ACC112 (cell line): ENCODE measurements around the gene OOSP3.
"Not testable (repeated sequence)": the region's sequence is repeated elsewhere in the genome, so short reads cannot be mapped to it uniquely, and the experiment has no call there.

Source experiments
- H2AFZ ChIP-seq: fragments of 200-600 bp; sonication (generic); one replicate; pipeline ENCODE4 v1.6.0; 2017; ENCODE audit warnings: antibody characterized with exemption, low read length; ENCODE audit not compliant: unreplicated experiment
- H3K27ac ChIP-seq: fragments of 200-600 bp; sonication (generic); 2 replicates; pipeline ENCODE4 v1.5.1; 2014; ENCODE audit warnings: low read depth, mild to moderate bottlenecking, antibody characterized with exemption, low read length, moderate library complexity
- H3K27me3 ChIP-seq: fragments of 200-600 bp; sonication (generic); 2 replicates; pipeline ENCODE4 v1.6.1; 2014; ENCODE audit warnings: mild to moderate bottlenecking, antibody characterized with exemption, low read length, moderate library complexity, mixed read lengths; ENCODE audit not compliant: insufficient read depth
- H3K36me3 ChIP-seq: fragments of 200-600 bp; sonication (generic); 2 replicates; pipeline ENCODE4 v1.6.1; 2016; ENCODE audit warnings: mild to moderate bottlenecking, antibody characterized with exemption, low read length, moderate library complexity, mixed read lengths; ENCODE audit not compliant: insufficient read depth
- H3K4me1 ChIP-seq: fragments of 200-600 bp; sonication (generic); one replicate; pipeline ENCODE4 v1.6.1; 2016; ENCODE audit warnings: low read length, mixed read lengths; ENCODE audit not compliant: insufficient read depth, unreplicated experiment, control insufficient read depth
- H3K4me3 ChIP-seq: fragments of 200-600 bp; sonication (generic); 2 replicates; pipeline ENCODE4 v1.5.1; 2014; ENCODE audit warnings: mild to moderate bottlenecking, low read depth, low read length
- H3K79me2 ChIP-seq: fragments of 200-600 bp; sonication (generic); one replicate; pipeline ENCODE4 v1.6.0; 2016; ENCODE audit warnings: low read length; ENCODE audit not compliant: control insufficient read depth, unreplicated experiment, insufficient read depth

Gene OOSP3

GRCh38 chr11:59875856-59876519 lies 2.6 kb upstream of the OOSP3 start:
- H3K4me3 ChIP-seq, result no peak overlapping the region

GRCh38 chr11:59877325-59877724 lies 1.3 kb upstream of the OOSP3 start:
- Histone ChIP-seq H3K27me3 (peaks cover 25% of the 10 kb centered on the region), H3K4me3 (no peak overlapping the region), H3K79me2 (no peaks in the 10 kb centered on the region), H2AFZ (no peak overlapping the region), H3K36me3 (no peaks in the 10 kb centered on the region), H3K27ac (no peak overlapping the region), H3K4me1 (no peaks in the 10 kb centered on the region)

More at GRCh38 chr11:59875856-59876519, 2.6 kb upstream of the OOSP3 start:
- H3K27me3 ChIP-seq, result peaks cover 25% of the 10 kb centered on the region
- no peak overlapping the region for H2AFZ ChIP-seq
- no peak overlapping the region for H3K27ac ChIP-seq
- no peaks in the 10 kb centered on the region for H3K79me2 ChIP-seq
- H3K36me3 ChIP-seq, result no peaks in the 10 kb centered on the region
- H3K4me1 ChIP-seq, result no peaks in the 10 kb centered on the region

GRCh38 chr11:59877784-59878183 lies 798 bp upstream of the OOSP3 start:
- no peak overlapping the region for H2AFZ ChIP-seq
- H3K4me1 ChIP-seq, result no peaks in the 10 kb centered on the region
- no peak overlapping the region for H3K27ac ChIP-seq
- peaks cover 25% of the 10 kb centered on the region for H3K27me3 ChIP-seq
- no peaks in the 10 kb centered on the region for H3K79me2 ChIP-seq
- H3K36me3 ChIP-seq, result no peaks in the 10 kb centered on the region
- no peak overlapping the region for H3K4me3 ChIP-seq

GRCh38 chr11:59879567-59879966 lies 985 bp downstream of the OOSP3 start:
- H3K36me3 ChIP-seq, result no peaks in the 10 kb centered on the region
- no peak overlapping the region for H2AFZ ChIP-seq
- H3K79me2 ChIP-seq, result no peaks in the 10 kb centered on the region
- no peak overlapping the region for H3K4me3 ChIP-seq
- peaks cover 25% of the 10 kb centered on the region for H3K27me3 ChIP-seq
- H3K27ac ChIP-seq, result no peak overlapping the region
- H3K4me1 ChIP-seq, result no peaks in the 10 kb centered on the region

GRCh38 chr11:59883597-59883996 lies 5.0 kb downstream of the OOSP3 start:
- H3K79me2 ChIP-seq, result no peaks in the 10 kb centered on the region
- no peak overlapping the region for H3K4me3 ChIP-seq
- peaks cover 5% of the 10 kb centered on the region; the same call in 1 of the 2 replicates for H3K27me3 ChIP-seq
- H3K36me3 ChIP-seq, result no peaks in the 10 kb centered on the region
- H3K4me1 ChIP-seq, result no peaks in the 10 kb centered on the region
- H3K27ac ChIP-seq, result no peak overlapping the region
- H2AFZ ChIP-seq, result no peak overlapping the region

- not testable (repeated sequence) for H3K27ac ChIP-seq, H3K36me3 ChIP-seq, H3K4me1 ChIP-seq
Measured at GRCh38 chr11:59887156-59887555, 8.6 kb downstream of the OOSP3 start.

GRCh38 chr11:59891781-59892181 lies 13.2 kb downstream of the OOSP3 start:
- Histone ChIP-seq H3K79me2 (no peaks in the 10 kb centered on the region), H3K27ac (no peak overlapping the region), H3K4me1 (no peaks in the 10 kb centered on the region), H3K27me3 (peaks cover 30% of the 10 kb centered on the region), H2AFZ (no peak overlapping the region), H3K36me3 (no peaks in the 10 kb centered on the region), H3K4me3 (no peak overlapping the region)

More at GRCh38 chr11:59887156-59887555, 8.6 kb downstream of the OOSP3 start:
- not testable (repeated sequence) for H2AFZ ChIP-seq, H3K79me2 ChIP-seq, H3K4me3 ChIP-seq, H3K27me3 ChIP-seq

GRCh38 chr11:59894616-59895015 lies 16.0 kb downstream of the OOSP3 start:
- Histone ChIP-seq H3K36me3 (no peaks in the 10 kb centered on the region), H3K27ac (no peak overlapping the region), H3K27me3 (peaks cover 30% of the 10 kb centered on the region), H3K4me3 (no peak overlapping the region), H3K4me1 (peaks cover 3% of the 10 kb centered on the region), H2AFZ (no peak overlapping the region), H3K79me2 (no peaks in the 10 kb centered on the region)

- Histone ChIP-seq H3K27me3 (peaks cover 26% of the 10 kb centered on the region), H3K79me2 (no peaks in the 10 kb centered on the region), H3K27ac (no peak overlapping the region), H3K4me1 (peaks cover 24% of the 10 kb centered on the region), H3K4me3 (no peak overlapping the region), H3K36me3 (no peaks in the 10 kb centered on the region), H2AFZ (no peak overlapping the region)
Measured at GRCh38 chr11:59898046-59898445, 19.5 kb downstream of the OOSP3 start.

GRCh38 chr11:59898650-59899049 lies 20.1 kb downstream of the OOSP3 start:
- no peak overlapping the region for H3K27ac ChIP-seq
- H3K27me3 ChIP-seq, result peaks cover 20% of the 10 kb centered on the region
- no peaks in the 10 kb centered on the region for H3K36me3 ChIP-seq
- peaks cover 24% of the 10 kb centered on the region for H3K4me1 ChIP-seq
- H3K79me2 ChIP-seq, result no peaks in the 10 kb centered on the region
- H2AFZ ChIP-seq, result no peak overlapping the region
- no peak overlapping the region for H3K4me3 ChIP-seq

GRCh38 chr11:59899532-59899931 lies 20.9 kb downstream of the OOSP3 start:
- Histone ChIP-seq H2AFZ (no peak overlapping the region), H3K36me3 (no peaks in the 10 kb centered on the region), H3K27ac (no peak overlapping the region), H3K4me1 (peaks cover 24% of the 10 kb centered on the region), H3K27me3 (peaks cover 11% of the 10 kb centered on the region), H3K79me2 (no peaks in the 10 kb centered on the region), H3K4me3 (no peak overlapping the region)
